NCI-H2081 (cell line): Measurements from ENCODE around the gene ADGRD2.
A peak's percentile ranks its signal among the peaks of the same experiment; 100 is the strongest.

ENCODE experiments used
- DNase-seq, 2 experiments: peaks; one replicate each; lab custom pipeline; 2025; lab: John Stamatoyannopoulos, UW

ADGRD2 gene

GRCh38 chr9:124436320-124436719, 13.9 kb upstream of the ADGRD2 start:
- DNase-seq, result no peak

- DNase-seq, result peak in 1 of 2 experiments; percentile 13
These were observed 13.2 kb upstream of the ADGRD2 start for GRCh38 chr9:124437086-124437485.

DNA sequence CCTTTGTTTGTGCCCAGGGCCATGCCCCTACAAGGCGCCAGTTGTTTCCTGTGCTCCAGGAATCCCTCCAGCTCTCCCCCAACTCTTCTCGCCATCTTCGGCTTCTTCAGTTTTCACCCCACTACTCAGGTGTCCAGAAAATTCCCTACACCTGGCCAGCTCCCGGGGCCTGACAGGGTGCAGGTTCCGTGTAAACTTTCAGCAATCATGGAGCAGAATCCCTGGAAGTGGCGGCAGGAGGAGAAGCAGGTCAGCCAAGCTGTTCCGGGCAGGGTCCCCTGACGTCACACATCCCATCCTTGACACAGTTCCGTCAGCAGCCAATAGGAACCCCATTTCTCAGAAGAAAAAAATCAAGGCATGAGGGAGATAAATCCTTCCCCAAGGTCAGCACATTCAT, 12.2 kb upstream of the ADGRD2 start:
- DNase-seq, result no peak

DNA sequence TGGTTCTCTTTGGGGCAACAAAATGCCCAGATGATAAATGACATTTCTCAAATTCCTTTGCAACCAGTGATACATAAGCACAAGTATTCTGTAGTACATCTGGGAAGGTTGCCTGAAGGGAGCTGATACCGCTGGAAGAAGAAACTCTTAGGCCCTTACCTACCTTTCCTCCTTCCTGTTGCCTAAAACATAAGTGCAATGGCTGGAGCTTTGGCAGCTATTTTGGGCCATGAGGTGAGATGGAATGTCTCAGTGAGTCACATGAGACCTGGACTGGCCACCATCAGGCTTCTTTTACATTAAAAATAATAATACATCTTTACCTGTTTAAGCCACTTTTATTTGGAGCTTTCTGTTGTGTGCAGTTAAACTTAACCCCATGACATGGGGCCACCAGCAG, 11.2 kb upstream of the ADGRD2 start:
- DNase-seq, result no peak

- DNase-seq, result no peak
These were observed 10.5 kb upstream of the ADGRD2 start for GRCh38 chr9:124439686-124440243.

GRCh38 chr9:124440786-124441185, 9.5 kb upstream of the ADGRD2 start:
- DNase-seq, result no peak

DNA sequence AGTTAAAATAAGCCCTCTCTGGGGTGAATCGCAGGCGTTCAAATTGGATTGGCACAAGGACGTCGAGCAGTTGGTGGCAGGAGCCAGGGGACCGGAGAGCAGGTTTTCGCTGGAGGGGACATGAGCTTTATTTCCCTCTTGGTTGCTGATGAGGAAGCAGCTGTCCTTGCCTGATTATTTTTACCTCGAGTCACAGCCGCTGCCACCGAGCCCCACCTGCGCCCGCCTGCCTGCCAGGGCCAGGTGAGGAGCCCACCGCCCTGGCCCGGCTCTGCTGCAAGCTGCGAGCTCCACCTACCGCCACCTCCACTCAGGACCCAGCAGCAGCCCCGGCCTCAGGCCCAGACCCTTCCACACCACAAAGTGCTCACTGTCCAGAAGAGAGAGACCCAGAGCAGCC, 9.0 kb upstream of the ADGRD2 start:
- peak in 1 of 2 experiments; percentile 6 for DNase-seq

GRCh38 chr9:124442379-124442778, 7.9 kb upstream of the ADGRD2 start:
- no peak for DNase-seq

GRCh38 chr9:124442826-124443225, 7.4 kb upstream of the ADGRD2 start:
- no peak for DNase-seq

- no peak for DNase-seq
These were observed 6.6 kb upstream of the ADGRD2 start for GRCh38 chr9:124443625-124444024.

- DNase-seq, result no peak
These were observed 6.1 kb upstream of the ADGRD2 start for GRCh38 chr9:124444166-124444565.

GRCh38 chr9:124447297-124447661, 3.0 kb upstream of the ADGRD2 start:
- DNase-seq, result no peak

GRCh38 chr9:124448019-124448418, 2.2 kb upstream of the ADGRD2 start:
- no peak for DNase-seq

GRCh38 chr9:124449381-124450151, 685 bp upstream of the ADGRD2 start:
- DNase-seq, result no peak

- DNase-seq, result no peak
These were observed 845 bp downstream of the ADGRD2 start for GRCh38 chr9:124450931-124451661.

GRCh38 chr9:124452326-124452725, 2.1 kb downstream of the ADGRD2 start:
- no peak for DNase-seq

GRCh38 chr9:124452841-124453585, 2.8 kb downstream of the ADGRD2 start:
- no peak for DNase-seq

DNA sequence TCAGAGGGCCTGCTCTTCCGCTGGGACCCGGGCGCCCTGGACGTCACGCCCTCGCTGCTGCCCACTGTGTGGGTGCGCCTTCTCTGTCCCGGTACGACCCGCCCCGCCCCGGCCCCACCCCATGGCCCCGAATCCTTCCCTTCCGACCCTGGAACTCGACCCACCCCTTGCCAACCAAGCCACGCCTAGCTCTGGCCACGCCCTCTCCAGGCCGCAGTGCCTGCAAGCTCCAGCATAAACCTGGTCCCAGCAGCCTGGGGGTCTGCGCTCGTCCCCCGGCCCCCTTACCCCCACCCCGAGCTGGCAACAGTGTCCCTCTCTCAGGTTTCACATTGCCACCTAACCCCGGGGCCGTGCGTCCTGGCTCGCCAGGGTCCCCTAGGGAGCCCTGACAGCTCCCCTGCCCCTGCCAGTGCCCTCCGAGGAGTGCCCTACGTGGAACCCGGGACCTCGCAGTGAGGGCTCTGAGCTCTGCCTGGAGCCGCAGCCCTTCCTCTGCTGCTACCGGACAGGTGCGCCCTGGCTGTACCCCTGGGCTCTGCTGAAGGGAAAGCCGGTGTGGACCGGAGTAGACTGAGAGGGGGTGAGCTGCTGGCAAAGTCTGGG, 3.4 kb downstream of the ADGRD2 start:
- no peak for DNase-seq

GRCh38 chr9:124454296-124454695, 4.0 kb downstream of the ADGRD2 start:
- DNase-seq, result no peak

GRCh38 chr9:124454791-124455443, 4.7 kb downstream of the ADGRD2 start:
- DNase-seq, result no peak

GRCh38 chr9:124455820-124456219, 5.6 kb downstream of the ADGRD2 start:
- no peak for DNase-seq
